Adrenal gland (tissue), 5 donors: ENCODE measurements around the gene RBM5.

Experiments
- POLR2A ChIP-seq, 2 donors: fragments of 450-650 bp; IDR thresholded peaks; one replicate each; pipeline ENCODE4 v1.6.1; 2017; ENCODE audit warnings: antibody characterized with exemption in 2 of 2, mild to moderate bottlenecking in 2 of 2, moderate library complexity in 1 of 2
- TF ChIP-seq, protein P1 (sequence below), 6 experiments: fragments of 450-650 bp in 4 of 6; fragments of 200-600 bp in 2 of 6; sonication (generic) in 1 of 6; IDR thresholded peaks; 1 replicate in 5 of 6; 2 replicates in 1 of 6; pipeline versions ENCODE4 v1.5.1 to v1.8.0; 2016 to 2021; ENCODE audit warnings: antibody characterized with exemption in 6 of 6, mild to moderate bottlenecking in 2 of 6, moderate library complexity in 1 of 6
- donor health status: DM: no; HTN: no; CAD: no.

DNA sequence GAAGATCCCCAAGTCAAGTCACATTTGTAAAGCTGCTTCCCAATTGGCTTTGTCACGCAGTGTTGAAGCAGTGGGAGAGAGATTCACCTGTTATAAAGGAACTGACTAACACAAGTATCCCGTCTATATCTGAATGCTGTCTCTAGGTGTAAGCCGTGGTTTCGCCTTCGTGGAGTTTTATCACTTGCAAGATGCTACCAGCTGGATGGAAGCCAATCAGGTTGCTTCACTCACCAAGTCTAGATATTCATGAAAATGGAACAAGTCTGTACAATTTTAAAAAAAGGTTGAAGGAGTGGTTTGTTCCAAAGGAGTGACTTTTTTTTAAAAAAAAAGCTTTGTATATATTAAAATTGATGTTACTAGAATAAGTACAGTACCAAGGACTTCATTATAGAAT lies 11.7 kb downstream of the RBM5 start:
- TF ChIP-seq, protein P1, sequence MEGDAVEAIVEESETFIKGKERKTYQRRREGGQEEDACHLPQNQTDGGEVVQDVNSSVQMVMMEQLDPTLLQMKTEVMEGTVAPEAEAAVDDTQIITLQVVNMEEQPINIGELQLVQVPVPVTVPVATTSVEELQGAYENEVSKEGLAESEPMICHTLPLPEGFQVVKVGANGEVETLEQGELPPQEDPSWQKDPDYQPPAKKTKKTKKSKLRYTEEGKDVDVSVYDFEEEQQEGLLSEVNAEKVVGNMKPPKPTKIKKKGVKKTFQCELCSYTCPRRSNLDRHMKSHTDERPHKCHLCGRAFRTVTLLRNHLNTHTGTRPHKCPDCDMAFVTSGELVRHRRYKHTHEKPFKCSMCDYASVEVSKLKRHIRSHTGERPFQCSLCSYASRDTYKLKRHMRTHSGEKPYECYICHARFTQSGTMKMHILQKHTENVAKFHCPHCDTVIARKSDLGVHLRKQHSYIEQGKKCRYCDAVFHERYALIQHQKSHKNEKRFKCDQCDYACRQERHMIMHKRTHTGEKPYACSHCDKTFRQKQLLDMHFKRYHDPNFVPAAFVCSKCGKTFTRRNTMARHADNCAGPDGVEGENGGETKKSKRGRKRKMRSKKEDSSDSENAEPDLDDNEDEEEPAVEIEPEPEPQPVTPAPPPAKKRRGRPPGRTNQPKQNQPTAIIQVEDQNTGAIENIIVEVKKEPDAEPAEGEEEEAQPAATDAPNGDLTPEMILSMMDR (IDR thresholded peaks at IDR 0.05): no peak
- no peak for TF ChIP-seq POLR2A (IDR thresholded peaks at IDR 0.05)
